ENCODE data around the gene CHCHD4.

GRCh38 chr3:14139771-14140170 is 15.1 kb upstream of the CHCHD4 start:
- TF ChIP-seq NFATC4 (CRISPR knock-in tag; IDR thresholded peaks at IDR 0.05) (no peak), TP53 (CRISPR knock-in tag; IDR thresholded peaks at IDR 0.05) (no peak), USF2 (CRISPR knock-in tag; IDR thresholded peaks at IDR 0.05) (no peak), CTCF (IDR thresholded peaks at IDR 0.05) (no peak), ATF1 (CRISPR knock-in tag; IDR thresholded peaks at IDR 0.05) (no peak), ZBTB21 (CRISPR knock-in tag; IDR thresholded peaks at IDR 0.05; ENCODE audit: borderline replicate concordance) (no peak)
